ENCODE measurements around the gene TTLL13. TPM values are rescaled to one million over a fixed set of nuclear protein-coding genes. Genes with fewer than 3 reads are reported as not detected.

The TTLL13 gene
- total RNA-seq (2022; extraction: Qiagen RNA extraction) = 0.07 to 0.59 TPM (median 0.10 TPM) in 4 of 5 replicates, not detected in the other

GRCh38 chr15:90249203-90249863 lies at the start of gene TTLL13:
TSS of gene TTLL13 (plus strand) at chr15:90249556. CDS start at chr15:90250631, 1,075 bp downstream.

GRCh38 chr15:90201130-90201943 lies 48.0 kb upstream of the TTLL13 start, which contains the start of gene SEMA4B:
TSS of gene SEMA4B (plus strand) at chr15:90201330. CDS start at chr15:90201579, 249 bp downstream.

GRCh38 chr15:90233387-90234095 lies 15.8 kb upstream of the TTLL13 start, which contains the start of gene CIB1:
TSS of gene CIB1 (minus strand) at chr15:90233941. CDS start at chr15:90233885, 56 bp downstream.

GRCh38 chr15:90234096-90234988 lies 15.0 kb upstream of the TTLL13 start, which contains the start of gene GDPGP1:
TSS of gene GDPGP1 (plus strand) at chr15:90234209. CDS start at chr15:90240909, 6,700 bp downstream.

GRCh38 chr15:90265271-90266060 lies 16.1 kb downstream of the TTLL13 start, which contains the start of gene NGRN:
TSS of gene NGRN (plus strand) at chr15:90265672. CDS start at chr15:90265713, 41 bp downstream.

Other genes starting within 250 kb of the TTLL13 start
- gene ZNF710, start 248.2 kb upstream of the TTLL13 start, total RNA-seq (2022; extraction: Qiagen RNA extraction) = 13.3 to 20.2 TPM (median 17.1 TPM) in 5 replicates
- gene IDH2, start 147.1 kb upstream of the TTLL13 start, total RNA-seq (2022; extraction: Qiagen RNA extraction) = 39.5 to 47.7 TPM (median 43.1 TPM) in 5 replicates
- 61.9 to 93.1 TPM (median 85.1 TPM) in 5 replicates for gene SEMA4B, start 48.2 kb upstream of the TTLL13 start, total RNA-seq (2022; extraction: Qiagen RNA extraction)
- 190 to 227 TPM (median 208 TPM) in 5 replicates for gene CIB1, start 15.6 kb upstream of the TTLL13 start, total RNA-seq (2022; extraction: Qiagen RNA extraction)
- gene GDPGP1, start 15.3 kb upstream of the TTLL13 start, total RNA-seq (2022; extraction: Qiagen RNA extraction) = 3.4 to 4.9 TPM (median 4.3 TPM) in 5 replicates
- gene NGRN, start 16.1 kb downstream of the TTLL13 start, total RNA-seq (2022; extraction: Qiagen RNA extraction) = 102 to 112 TPM (median 109 TPM) in 5 replicates
- gene ZNF774, start 102.7 kb downstream of the TTLL13 start, total RNA-seq (2022; extraction: Qiagen RNA extraction) = 1.0 to 1.5 TPM (median 1.2 TPM) in 5 replicates
- 152 to 258 TPM (median 170 TPM) in 5 replicates for gene IQGAP1, start 138.7 kb downstream of the TTLL13 start, total RNA-seq (2022; extraction: Qiagen RNA extraction)